HG03280 (cell line): ENCODE data around the gene DRGX.

Experiments
- ATAC-seq: cut with Tn5 transposase; IDR thresholded peaks from one replicate; pipeline ENCODE4 v1.9.1; 2021; ENCODE audit warnings: mild to moderate bottlenecking, moderate library complexity; ENCODE audit not compliant: unreplicated experiment

The DRGX gene

DNA sequence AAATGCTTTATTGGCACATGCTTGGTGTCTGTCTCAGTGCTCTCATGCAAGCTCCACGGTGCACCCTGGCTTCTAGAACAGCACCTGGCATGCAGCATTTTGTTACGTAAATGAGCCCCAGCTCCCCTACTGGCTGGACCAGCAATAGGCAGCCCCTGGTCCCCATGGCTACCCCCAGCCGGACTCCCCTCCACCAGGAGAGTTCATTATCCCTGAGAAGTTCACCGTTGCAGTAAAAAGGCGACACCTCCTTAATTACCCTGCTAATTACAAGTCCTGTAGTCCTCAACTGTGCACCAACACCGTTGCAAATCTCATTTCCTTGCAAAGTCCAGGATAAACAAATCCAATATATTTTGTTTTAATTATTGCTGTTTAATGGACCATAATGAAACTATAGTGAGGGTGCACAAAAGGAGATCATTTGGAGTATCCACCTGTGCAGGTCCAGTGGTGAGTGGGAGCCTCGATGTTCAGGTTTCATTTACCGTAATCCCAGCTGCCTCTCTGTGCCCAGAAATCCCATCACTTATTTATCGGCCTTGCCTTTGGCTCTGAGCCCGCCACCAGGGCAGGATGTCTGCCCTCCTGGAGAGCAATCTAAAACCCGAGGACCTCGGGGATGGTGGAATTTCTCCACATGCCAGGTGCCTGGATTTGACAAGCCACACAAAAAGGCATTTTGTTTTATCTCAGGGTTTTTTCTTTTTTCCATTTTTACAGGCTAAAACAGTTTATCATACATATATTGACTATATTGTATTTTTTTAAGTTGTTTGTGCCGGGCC, 12.8 kb upstream of the DRGX start:
- no peak for ATAC-seq

DNA sequence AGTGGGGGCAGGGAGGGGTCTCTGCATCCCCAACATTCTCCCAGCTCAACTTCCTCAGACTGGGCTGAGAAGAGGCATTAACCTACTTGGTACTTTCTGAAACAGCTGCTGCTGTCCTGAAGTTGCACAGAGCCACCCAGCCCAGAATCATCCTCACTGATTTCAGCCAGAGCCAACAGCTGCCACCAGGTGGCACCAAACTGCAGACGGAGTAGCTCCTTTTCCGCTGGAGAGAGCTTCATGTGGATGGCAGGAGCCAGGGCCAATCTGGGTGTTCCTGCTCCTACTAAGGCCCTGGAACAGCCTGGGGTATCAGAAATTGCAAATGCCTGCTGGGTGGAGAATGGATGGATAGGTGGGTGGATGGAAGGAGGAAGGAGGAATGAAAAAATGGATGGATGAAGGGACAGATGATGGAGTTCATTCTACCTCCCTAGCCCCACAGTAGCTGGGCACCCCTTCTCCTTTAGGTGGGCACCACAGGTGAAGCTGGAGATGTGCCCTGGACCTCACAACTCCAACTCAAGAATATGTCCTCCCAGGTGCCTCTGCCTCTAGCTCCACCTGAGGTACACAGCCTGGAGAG, 11.8 kb upstream of the DRGX start:
- no peak for ATAC-seq

DNA sequence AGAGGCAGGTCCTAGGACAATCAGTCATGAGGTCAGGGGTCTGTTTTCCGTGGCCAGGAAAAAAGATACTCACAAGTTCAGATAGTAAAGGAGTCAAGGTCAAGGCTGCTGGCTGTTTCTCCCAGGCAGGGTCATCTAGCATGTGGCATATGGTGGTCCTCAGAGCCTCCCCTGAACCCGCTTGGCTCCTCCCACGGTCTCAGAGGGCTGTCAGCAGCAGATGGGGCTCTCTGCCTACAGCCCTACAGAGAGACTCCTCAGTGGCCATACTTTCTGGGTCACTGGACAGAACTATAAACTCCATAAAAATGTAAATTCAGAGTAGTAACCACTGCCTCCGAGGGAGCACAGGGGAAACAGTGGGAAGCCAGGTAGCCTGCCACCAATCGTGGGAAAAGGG, 11.3 kb upstream of the DRGX start:
- no peak for ATAC-seq

DNA sequence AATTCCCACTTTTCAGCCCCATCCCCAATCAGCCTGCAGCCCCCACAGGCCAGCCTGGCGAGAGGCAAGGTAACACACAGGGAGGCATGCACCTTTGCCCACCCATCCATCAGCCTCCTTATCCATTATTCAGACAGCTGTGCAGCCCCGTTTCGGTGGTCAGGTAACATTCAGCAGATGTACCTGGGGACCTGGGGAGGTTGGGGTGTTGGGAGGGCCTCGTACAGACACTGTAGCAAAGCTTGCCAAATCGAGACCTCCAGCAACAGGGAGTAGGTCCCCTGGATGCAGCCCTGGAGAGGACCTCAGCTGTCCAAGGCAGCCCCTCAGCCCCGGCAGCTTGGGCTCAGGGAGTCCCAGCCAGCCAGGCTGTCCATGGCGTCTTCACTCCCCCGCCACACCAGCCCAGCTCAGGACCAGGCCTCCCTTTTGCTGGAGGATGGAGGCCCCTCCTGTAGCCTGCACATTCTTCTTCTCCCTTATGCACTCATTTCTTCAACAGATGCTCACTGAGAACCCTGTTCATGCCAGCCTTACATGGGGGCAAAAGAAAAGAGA, 8.5 kb upstream of the DRGX start:
- ATAC-seq, result no peak

DNA sequence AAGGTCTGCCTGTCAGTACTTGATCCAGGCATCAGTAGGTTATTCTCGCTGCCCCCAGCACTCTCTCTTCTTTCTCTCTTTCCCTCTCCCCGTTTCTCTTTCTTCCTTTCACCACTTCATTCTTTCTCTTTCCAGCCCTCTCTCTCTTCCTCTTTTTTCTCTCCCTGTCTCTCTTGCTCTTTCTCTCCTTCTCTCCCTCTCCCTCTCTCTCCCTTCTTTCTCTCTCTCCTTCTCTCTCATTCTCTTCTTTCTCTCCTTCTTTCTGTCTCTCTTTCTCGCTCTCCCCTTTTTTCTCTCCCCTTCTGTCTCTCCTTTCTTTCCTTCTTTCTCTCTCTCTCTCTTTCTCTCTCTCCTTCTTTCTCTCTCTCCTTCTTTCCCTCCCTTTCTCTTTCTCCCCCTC, 7.5 kb upstream of the DRGX start:
- ATAC-seq, result no peak

DNA sequence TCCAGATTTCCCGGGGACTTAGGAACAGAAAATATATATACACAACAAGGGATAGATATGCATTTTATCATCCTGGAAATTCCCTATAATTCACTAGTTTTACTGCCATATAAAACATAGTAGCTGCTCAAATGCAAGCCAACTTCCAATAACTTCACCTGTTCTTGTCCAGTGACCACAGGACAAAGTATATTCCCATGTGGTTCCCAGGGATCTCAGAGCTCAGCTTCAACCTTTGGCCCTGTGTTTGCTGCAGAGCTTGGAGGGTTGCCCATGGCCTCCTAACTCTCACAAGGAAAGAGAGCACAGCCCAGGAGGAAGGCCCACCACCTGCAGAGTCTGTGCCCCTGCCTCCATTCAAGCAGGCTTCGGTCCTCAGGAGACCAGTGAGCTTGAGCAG, 4.5 kb upstream of the DRGX start:
- ATAC-seq, result no peak

DNA sequence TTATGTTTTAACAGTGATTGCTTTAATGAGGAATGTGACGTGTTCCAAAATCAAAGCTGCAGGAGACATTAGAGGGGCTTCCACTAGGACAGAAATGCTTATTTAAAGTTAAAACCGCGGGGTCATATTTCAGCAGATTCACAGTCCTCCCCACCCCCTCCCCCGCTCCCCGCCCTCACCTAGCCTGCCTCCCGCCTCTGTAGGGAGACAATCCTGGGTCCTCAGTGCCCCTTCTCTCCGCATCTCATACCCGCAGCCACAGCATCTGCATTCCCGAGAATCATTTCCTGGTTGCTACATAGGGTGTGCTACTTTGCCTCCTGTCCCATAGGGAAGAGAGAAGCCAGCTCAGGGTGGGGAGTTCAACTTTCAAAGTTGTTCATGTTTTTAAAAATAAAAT, 3.1 kb upstream of the DRGX start:
- no peak for ATAC-seq

DNA sequence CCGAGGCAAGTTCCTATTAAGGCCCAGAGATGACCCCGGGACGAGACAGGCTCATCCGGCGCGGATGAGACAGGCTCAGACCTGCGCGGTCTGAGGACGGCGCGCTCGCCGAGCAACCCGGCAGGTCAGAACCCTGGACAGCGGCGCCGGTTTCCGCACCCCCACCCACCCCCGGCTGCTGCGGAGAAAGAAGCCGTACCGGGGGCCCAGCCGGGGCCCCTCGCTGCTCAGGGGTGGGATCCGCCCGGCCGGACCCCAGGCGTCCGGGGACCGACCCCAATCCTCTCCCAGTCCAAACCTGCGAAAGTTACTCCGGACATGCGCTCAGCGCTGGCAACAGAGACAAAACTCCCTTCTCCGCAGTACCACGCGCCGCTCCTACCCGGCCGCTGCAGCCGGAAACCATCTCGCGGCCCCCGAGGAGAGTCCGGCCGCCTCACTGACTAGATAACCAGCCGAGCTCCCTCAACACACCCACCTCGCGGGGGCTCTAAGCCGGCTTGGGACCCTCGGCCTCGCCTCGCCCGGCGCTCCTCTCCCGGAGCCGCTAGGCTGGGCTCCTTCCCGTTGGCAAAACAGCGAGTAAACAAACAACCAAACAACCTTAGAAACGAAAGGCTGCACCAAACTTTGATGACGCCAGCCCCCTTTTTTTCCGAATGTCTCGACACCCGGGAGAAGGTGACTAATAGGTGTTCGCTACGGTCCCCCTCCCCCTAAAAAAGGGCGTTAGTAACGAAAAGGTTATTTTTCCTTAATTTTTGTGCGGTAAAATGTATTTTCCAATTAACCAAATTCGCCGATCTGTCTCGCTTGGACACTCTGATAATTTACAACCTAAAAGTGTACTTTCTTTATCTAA, 2.3 kb upstream of the DRGX start:
- ATAC-seq, result no peak

DNA sequence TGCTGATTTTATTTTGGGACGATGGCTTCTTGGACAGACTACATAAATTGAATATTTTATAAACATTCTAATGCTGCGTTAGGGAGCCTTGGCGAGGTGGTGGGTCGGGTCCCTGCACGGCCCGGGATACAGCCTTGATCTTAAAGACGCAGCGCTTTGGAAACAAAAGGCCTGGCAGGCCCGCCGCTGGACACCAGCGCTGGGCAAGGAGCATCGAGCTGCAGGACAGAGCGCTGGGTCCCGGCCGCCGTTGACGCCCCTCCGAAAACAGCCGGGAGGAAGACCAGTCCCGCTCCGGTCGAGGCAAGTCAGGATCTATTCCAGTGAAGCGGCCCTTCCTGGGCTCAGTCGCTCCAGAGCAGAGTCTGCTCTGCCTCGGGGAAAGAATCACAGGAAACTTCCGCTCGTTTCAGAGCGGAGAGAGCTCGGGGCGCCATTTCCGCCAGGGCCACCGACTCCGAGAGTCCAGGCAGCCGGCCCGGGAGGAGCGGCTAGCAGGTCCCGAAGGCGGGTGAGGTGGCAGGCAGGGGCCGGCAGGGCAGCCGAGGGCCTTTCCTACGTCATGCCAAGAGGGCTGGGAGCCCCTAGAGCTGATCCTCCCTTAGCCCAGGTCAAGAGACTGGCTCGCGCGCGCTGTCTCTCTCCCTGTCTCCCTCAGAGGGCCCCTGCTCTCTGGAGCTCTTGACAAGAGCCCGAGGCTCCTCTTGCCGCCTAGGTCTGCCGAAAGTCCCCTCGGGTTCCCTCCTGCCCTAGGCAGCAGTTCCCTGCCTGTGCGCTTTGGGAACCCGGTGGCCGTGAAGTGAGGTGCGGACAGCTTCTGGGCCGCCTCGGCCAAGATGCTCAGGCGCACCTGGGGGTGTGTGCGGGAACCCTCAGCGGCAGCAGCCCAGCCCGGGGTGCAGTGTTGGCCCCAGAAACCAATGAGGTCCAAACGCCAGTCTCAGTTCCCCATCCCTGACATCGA, 1.4 kb upstream of the DRGX start:
- ATAC-seq, result no peak

DNA sequence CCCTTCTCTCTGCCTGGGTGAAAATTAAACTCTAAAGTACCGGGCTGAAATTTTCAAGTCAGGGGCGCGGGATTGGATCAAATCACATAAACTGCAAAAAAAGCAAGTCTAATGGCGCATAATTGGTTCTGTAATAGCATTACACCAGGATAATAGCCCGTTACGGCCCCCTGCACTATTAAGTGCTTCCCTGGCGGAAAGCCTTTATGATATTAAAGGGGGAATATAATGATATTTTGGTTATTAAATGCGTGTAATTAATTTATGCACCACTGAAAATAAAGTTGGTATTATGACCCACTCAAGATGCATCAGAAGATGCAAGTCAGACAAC, 744 bp upstream of the DRGX start:
- ATAC-seq, result no peak

DNA sequence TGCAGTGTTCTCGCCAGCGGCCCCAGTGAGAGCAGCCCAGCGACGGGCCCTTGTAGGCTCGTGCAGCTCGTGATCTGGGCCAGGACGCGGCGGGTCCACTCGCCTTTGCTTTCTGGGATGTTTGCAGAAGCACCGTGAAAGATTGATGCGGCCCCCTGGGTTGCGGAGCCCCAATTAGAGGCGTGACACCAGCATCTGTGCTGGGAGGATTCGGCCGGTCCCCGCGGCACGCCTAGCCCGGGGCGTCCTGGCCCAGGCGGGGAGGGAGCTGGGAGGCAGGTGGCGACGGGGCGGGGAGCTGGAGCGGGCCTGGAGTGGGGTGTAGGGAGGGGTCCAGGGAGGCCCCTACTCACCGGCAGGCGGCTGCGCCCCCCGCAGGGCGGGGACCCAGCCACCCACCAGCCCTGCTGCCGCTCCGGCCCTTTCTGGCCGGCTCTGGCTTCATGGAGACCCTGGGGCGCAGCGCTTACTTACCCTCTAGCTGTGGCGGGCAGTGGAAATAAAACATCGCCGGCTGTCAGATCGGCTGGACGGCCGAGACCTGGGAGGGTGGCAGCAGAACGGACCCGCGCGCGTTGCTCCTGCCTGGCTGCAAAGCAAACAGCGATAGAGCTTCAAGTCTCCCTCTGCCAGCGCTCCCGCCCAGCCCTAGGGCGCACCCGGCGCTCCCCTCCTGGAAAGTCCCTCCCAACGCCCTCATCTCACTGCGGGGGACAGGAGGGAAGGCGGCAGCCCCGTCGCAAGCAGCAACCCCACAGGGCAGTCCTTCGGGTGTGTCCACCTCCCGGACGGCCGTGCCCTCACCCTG, 752 bp downstream of the DRGX start:
- ATAC-seq, result no peak

DNA sequence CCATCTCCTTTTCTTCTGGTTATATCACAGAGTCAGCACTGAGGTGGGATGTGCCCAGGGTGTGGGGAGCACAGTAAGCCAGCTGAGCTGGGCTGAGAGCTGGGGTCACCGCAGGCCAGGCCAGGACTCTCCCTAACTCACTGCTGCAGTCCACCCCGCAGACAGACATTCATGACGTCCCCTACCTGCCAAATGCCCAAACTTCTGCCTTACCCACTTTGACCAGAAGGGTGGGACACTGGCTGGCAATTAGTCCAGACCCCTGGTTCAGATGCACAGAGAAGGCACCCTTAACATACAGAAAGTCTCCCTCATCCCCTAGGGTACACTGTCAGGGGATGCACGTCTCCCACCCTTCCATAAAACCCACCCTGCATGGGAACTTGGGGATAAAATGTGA, 2.1 kb downstream of the DRGX start:
- ATAC-seq, result no peak

DNA sequence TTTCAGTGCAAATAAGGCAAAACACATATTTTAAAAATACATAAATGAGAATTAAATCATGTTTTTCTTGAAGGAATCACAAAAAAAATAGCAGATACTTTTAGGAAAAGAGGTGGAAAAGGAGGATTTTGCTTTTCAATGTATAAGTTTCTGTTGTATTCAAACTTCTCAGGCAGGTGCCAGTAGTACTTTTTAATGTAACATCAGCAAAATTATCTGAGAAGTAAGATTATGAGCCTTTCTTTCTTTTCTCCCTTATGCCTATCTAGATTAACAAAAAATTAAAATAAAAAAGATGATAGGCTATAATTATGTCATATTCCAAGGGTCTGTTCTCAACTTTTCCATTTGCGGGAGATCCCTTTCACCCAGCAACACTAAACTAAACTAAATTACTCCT, 2.6 kb downstream of the DRGX start:
- ATAC-seq, result no peak

DNA sequence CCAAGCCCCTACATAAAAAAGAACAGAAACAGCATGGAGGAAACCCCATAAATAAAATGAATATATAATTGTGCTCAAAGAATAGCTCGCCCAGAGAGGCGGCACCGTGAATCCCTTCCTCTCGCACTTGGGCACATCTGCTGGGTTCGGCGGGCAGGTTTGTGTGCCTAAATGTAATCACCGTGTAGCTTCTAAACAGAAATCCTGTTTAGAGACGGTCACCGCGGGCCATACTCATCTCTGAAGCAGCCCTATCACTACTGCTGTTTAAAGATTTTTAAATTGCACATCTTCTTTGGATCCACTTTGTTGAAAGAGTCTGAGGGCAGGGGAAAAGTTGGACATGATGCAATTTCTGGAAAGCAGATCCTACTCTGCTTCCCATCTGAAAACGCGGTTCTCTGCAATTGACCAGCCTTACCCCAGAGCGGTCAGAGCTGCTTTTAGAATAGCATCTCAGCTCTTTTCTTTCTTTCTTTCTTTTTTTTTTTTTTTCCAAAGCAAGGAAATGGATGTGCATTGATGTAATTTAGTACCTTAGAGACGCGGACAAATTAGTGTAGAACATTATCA, 6.4 kb downstream of the DRGX start:
- no peak for ATAC-seq

DNA sequence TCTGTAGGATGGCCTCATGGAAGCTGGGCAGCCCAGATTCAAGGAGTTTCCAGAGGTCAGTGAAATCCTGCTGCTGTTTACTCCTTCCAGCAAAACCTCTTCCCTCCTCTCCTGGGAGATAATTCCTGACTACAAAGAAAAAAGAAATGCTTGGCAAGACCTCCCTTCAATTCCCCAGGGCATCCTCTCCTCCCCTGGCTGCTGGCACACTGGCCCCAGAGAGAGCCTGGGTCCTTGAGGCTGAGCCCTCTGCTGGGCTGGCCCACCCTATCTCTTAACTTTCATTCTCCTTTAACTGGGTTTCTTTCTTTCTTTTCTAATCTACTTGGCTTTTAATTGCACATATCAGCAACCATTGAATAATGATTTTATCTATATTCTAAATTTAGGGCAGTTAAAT, 7.7 kb downstream of the DRGX start:
- no peak for ATAC-seq

DNA sequence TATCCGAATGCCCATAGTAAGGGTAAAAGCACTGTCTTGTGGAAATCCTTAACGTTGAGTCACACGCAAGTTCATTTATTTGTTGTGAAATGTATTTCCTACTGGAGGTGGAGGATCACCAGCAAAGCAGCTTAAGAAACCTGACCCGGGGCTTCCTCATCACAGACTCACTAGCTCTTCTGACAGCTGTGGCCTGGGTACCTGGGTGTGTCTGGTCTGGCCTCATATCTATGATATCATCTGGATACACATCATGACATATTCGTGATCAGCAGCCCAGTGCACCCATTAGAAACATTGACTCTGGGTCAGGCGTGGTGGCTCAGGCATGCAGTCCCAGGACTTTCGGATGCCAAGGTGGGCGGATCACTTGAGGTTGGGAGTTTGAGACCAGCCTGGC, 8.8 kb downstream of the DRGX start:
- no peak for ATAC-seq

DNA sequence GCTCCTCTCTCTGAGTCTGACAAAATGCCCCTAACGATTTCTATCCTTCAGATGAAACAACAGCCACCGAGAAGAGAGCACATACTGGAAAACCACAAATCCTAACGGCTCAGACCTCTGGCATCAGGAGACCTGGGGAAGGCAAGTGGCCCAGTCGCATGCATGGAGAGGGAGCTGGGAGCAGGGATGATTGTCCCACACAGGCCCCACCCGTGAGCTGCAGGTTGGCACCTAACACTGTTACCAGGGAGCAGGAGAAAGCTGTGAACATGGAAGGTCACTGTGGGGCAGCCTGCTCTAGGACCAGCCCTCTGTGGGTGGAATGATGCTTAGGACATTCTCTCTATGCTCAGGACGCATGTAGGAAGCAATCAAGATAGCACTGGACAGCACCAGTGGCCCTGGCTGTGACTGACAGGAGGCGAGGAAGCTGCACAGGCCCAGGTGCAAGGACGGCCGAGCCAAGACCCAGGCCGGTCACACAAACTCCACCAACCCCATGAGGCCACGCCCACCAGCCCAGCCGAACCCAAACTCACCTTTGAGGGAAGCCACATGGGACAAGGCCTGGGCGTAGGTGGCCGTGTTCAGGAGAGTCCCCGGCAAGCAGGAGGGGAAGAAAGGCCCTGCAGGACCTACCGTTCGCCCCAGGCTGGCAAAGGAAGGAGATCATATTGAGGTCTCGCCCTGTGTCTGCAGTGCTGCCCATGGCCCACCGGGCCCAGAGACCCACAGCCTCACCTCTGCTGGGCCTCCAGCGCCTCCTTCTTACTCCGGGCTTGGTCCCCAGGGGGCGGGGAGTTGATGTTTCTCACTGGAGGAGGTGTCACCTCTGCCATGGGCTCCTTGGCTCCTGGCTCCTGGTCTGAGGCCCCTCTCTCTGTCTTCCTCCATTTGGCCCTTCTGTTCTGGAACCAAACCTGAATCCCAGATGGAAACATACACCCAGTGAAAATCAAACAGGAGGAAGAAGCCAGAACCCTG, 9.7 kb downstream of the DRGX start:
- no peak for ATAC-seq

DNA sequence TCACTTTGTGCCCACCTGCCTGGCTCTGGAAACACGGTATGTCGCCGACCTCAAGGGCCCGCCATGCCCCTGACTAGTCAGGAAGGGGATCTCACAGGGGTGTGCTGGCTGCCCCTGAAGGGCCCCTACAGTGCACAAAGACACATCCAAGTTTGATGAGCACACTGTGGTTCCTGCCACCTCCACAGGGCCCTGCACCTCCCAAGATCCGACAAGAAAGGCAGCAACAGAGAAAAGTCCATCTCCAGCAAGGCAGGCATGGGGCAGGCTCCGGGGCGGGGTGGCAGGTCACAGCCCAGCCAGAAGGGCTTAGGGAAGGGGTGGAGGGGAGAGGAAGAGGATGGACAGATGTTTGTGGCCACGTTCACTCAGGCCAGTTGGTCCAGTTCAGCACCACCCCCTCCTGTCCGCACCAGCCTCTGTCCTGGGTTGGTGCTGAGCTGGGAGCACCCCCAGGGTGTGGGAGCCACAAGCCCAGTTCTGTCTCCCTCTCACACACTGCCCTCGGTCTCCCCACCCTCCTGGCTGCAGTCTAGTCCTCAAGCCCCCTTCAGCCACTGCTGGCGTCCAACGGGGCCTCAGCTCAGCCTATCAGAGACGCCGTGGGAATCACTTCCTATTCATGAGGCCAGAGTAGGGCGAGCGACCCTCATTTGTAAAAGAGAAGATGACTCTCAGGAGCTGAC, 11.5 kb downstream of the DRGX start:
- ATAC-seq, result no peak
